HEK293T (cell line): ENCODE measurements around the gene C14orf119.

Source experiments
- CTCF ChIA-PET: fragments of 350-600 bp; formaldehyde crosslinking; extraction: SDS; loops from one replicate; lab custom pipeline; 2021; ENCODE audit warnings: antibody characterized with exemption, inconsistent platforms; lab: Yijun Ruan, JAX
- POLR2A ChIA-PET: fragments of 350-600 bp; formaldehyde crosslinking; extraction: SDS; loops from one replicate; lab custom pipeline; 2020; ENCODE audit warnings: antibody characterized with exemption, inconsistent platforms; lab: Yijun Ruan, JAX
- DNase-seq: peaks from one replicate; pipeline ENCODE4 v3.0.0; 2012; ENCODE audit warnings: mixed read lengths; ENCODE audit errors: extremely low spot score
- ARNT ChIP-seq: fragments of 450-650 bp; IDR thresholded peaks from 2 replicates; pipeline ENCODE4 v1.6.1; 2017; ENCODE audit warnings: mild to moderate bottlenecking
- BHLHE40 ChIP-seq: fragments of 450-650 bp; IDR thresholded peaks from 2 replicates; pipeline ENCODE4 v1.6.1; 2016; ENCODE audit warnings: mild to moderate bottlenecking, moderate library complexity, borderline replicate concordance
- CTBP1 ChIP-seq: fragments of 450-650 bp; IDR thresholded peaks from 2 replicates; pipeline ENCODE4 v1.6.1; 2016; ENCODE audit warnings: borderline replicate concordance
- ELF4 ChIP-seq: fragments of 450-650 bp; IDR thresholded peaks from 2 replicates; pipeline ENCODE4 v1.6.1; 2017; ENCODE audit warnings: antibody characterized with exemption
- FOXA1 ChIP-seq: fragments of 450-650 bp; IDR thresholded peaks from 2 replicates; pipeline ENCODE4 v1.6.1; 2016; ENCODE audit warnings: mild to moderate bottlenecking
- FOXK2 ChIP-seq: fragments of 450-650 bp; IDR thresholded peaks from 2 replicates; pipeline ENCODE4 v1.6.1; 2016; ENCODE audit warnings: mild to moderate bottlenecking
- FOXM1 ChIP-seq: fragments of 450-650 bp; IDR thresholded peaks from 2 replicates; pipeline ENCODE4 v1.6.1; 2017; ENCODE audit warnings: mild to moderate bottlenecking, borderline replicate concordance
- HDGF ChIP-seq: fragments of 450-650 bp; IDR thresholded peaks from 2 replicates; pipeline ENCODE4 v1.6.1; 2017; ENCODE audit warnings: antibody characterized with exemption, borderline replicate concordance
- L3MBTL2 ChIP-seq: fragments of 450-650 bp; conservative IDR thresholded peaks from 2 replicates; pipeline ENCODE4 v1.6.1; 2016; ENCODE audit warnings: mild to moderate bottlenecking
- LEF1 ChIP-seq: fragments of 450-650 bp; IDR thresholded peaks from 2 replicates; pipeline ENCODE4 v1.6.1; 2017; ENCODE audit warnings: mild to moderate bottlenecking, borderline replicate concordance
- NFRKB ChIP-seq: fragments of 450-650 bp; IDR thresholded peaks from 2 replicates; pipeline ENCODE4 v1.6.1; 2016; ENCODE audit warnings: mild to moderate bottlenecking, moderate library complexity
- PKNOX1 ChIP-seq: fragments of 450-650 bp; IDR thresholded peaks from 2 replicates; pipeline ENCODE4 v1.6.1; 2016
- SP1 ChIP-seq: fragments of 450-650 bp; IDR thresholded peaks from 2 replicates; pipeline ENCODE4 v1.6.1; 2017
- SUZ12 ChIP-seq: fragments of 450-650 bp; IDR thresholded peaks from 2 replicates; pipeline ENCODE4 v1.6.1; 2016; ENCODE audit warnings: mild to moderate bottlenecking
- TARDBP ChIP-seq: fragments of 450-650 bp; IDR thresholded peaks from 2 replicates; pipeline ENCODE4 v1.6.1; 2016
- ZNF384 ChIP-seq: fragments of 450-650 bp; IDR thresholded peaks from 2 replicates; pipeline ENCODE4 v1.6.1; 2016

The C14orf119 gene

GRCh38 chr14:23120541-23121251 is 25.4 kb downstream of the C14orf119 start:
- CTCF ChIA-PET = interaction anchor here (0.6 to 4.3 kb wide), 32 partner anchors 8 to 674 kb away, joined by 3 to 145 read pairs (median 6); partner anchors contain the start of genes ACIN1, C14orf119 and SLC7A8
- peak; percentile 94 for DNase-seq
- POLR2A ChIA-PET = interaction anchor here (0.6 to 2.6 kb wide), 6 partner anchors 25 to 201 kb away, joined by 3 to 14 read pairs (median 8); partner anchors contain the start of genes ACIN1, C14orf119 and SLC7A8
- TF ChIP-seq FOXM1 = no peak
- TF ChIP-seq SP1 = no peak
- no peak for TF ChIP-seq LEF1
- no peak for TF ChIP-seq HDGF
- no peak for TF ChIP-seq SUZ12
- no peak for TF ChIP-seq CTBP1
- TF ChIP-seq L3MBTL2 = no peak
- TF ChIP-seq ZNF384 = no peak
- no peak for TF ChIP-seq ELF4
- no peak for TF ChIP-seq ARNT
- TF ChIP-seq BHLHE40 = no peak
- no peak for TF ChIP-seq FOXA1
- no peak for TF ChIP-seq NFRKB
- no peak for TF ChIP-seq TARDBP
- no peak for TF ChIP-seq FOXK2
- no peak for TF ChIP-seq PKNOX1

GRCh38 chr14:23121361-23121771 is 26.1 kb downstream of the C14orf119 start:
- TF ChIP-seq CTBP1 (no peak), SP1 (no peak), SUZ12 (no peak), L3MBTL2 (no peak)
- DNase-seq = no peak
- ChIA-PET POLR2A (interaction anchor here (1.1 to 2.6 kb wide), 4 partner anchors 27 to 201 kb away, joined by 3 to 14 read pairs (median 8); partner anchors contain the start of genes ACIN1 and SLC7A8), CTCF (interaction anchor here (0.5 to 4.3 kb wide), 23 partner anchors 9 to 259 kb away, joined by 3 to 145 read pairs (median 7); partner anchors contain the start of genes ACIN1, C14orf119 and SLC7A8)

GRCh38 chr14:23122086-23122485 is 26.8 kb downstream of the C14orf119 start:
- TF ChIP-seq SUZ12 = no peak
- TF ChIP-seq ZNF384 = no peak
- no peak for TF ChIP-seq BHLHE40
- TF ChIP-seq TARDBP = no peak
- TF ChIP-seq NFRKB = no peak
- TF ChIP-seq ELF4 = no peak
- TF ChIP-seq L3MBTL2 = no peak
- TF ChIP-seq SP1 = no peak
- no peak for TF ChIP-seq CTBP1
- TF ChIP-seq HDGF = no peak
- TF ChIP-seq PKNOX1 = no peak
- no peak for TF ChIP-seq ARNT
- TF ChIP-seq FOXK2 = no peak
- no peak for TF ChIP-seq FOXM1
- TF ChIP-seq LEF1 = no peak
- no peak for TF ChIP-seq FOXA1
- DNase-seq = no peak
- POLR2A ChIA-PET = interaction anchor here (1.1 to 2.6 kb wide), 3 partner anchors 27 to 65 kb away, joined by 5 to 14 read pairs (median 10); partner anchors contain the start of genes ACIN1 and SLC7A8
- CTCF ChIA-PET = interaction anchor here (0.6 to 4.3 kb wide), 12 partner anchors 9 to 73 kb away, joined by 3 to 145 read pairs (median 8); partner anchors contain the start of gene SLC7A8

- TF ChIP-seq ELF4 (no peak), ZNF384 (no peak), PKNOX1 (0 out of 2 replicates have a peak, but pooled peaks have one; percentile 19), SUZ12 (no peak)
- no peak for DNase-seq
- POLR2A ChIA-PET = interaction anchor here (0.9 kb wide), 1 partner anchor 61 kb away, joined by 5 read pairs; the partner anchor contains the start of gene SLC7A8
- CTCF ChIA-PET = interaction anchor here (0.6 to 1.3 kb wide), 4 partner anchors 46 to 169 kb away, joined by 3 to 4 read pairs (median 3); no protein-coding TSS in a partner anchor
Observed at GRCh38 chr14:23123419-23123818, 28.1 kb downstream of the C14orf119 start.

- TF ChIP-seq L3MBTL2 (no peak), ZNF384 (no peak), PKNOX1 (no peak), ELF4 (no peak), LEF1 (no peak), SP1 (no peak)
- no peak for DNase-seq
- ChIA-PET POLR2A (no interaction called here), CTCF (interaction anchor here (0.8 kb wide), 1 partner anchor 47 kb away, joined by 3 read pairs; no protein-coding TSS in a partner anchor)
Observed at GRCh38 chr14:23124337-23124954, 29.1 kb downstream of the C14orf119 start.
